SK-N-SH treated with all-trans-retinoic acid at 6 μM for 48 hours (cell line): ENCODE results near the gene NNMT.

ENCODE experiments used
- CSDC2 ChIP-seq: fragments of 250-450 bp; sonication (Bioruptor Pico); IDR thresholded peaks from 2 replicates; pipeline ENCODE4 v1.5.0; 2020; ENCODE audit warnings: mild to moderate bottlenecking, moderate library complexity
- ZFP30 ChIP-seq: fragments of 450-650 bp; formaldehyde crosslinking; IDR thresholded peaks from 2 replicates; pipeline ENCODE4 v1.5.0; 2022; ENCODE audit warnings: mild to moderate bottlenecking, moderate library complexity
- ZNF565 ChIP-seq: fragments of 450-650 bp; formaldehyde crosslinking; conservative IDR thresholded peaks from 2 replicates; pipeline ENCODE4 v1.5.0; 2020; ENCODE audit warnings: low read depth, mild to moderate bottlenecking, moderate library complexity

DNA sequence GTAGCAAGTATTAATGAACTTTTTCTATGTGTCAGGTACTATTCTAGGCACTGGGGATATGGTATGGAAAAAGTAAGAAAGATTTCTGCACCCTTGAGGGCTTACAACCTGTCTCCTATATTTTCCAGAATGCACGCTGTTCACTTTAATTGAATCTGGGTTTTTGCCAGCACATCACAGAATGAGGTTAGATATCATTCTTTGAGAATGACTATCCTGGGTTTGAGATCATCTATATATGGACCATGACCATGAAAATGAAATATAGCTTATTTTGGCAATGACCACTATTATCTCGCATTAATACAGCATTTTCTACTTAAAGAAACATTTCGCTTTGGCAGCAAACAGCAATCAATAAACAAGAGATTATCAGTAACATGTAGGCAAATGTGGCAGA, 57.2 kb downstream of the NNMT start:
- TF ChIP-seq ZFP30 (CRISPR knock-in tag) (no peak), ZNF565 (CRISPR knock-in tag) (no peak), CSDC2 (CRISPR knock-in tag) (no peak)
